SK-N-SH treated with all-trans-retinoic acid at 6 μM for 48 hours (cell line): ENCODE data around the gene EPRS1.

ENCODE experiments used
- ATAC-seq: fragments of 200-7000 bp; cut with Tn5 transposase; 3 replicates; pipeline ENCODE4 v1.9.1; 2020; ENCODE audit warnings: mild to moderate bottlenecking, moderate library complexity
- ARNTL ChIP-seq: fragments of 450-650 bp; formaldehyde crosslinking; IDR thresholded peaks from 2 replicates; pipeline ENCODE4 v1.5.0; 2020; ENCODE audit warnings: low read depth, mild to moderate bottlenecking, moderate library complexity, borderline replicate concordance
- CREB5 ChIP-seq: fragments of 250-450 bp; sonication (Bioruptor Pico); IDR thresholded peaks from 2 replicates; pipeline ENCODE4 v1.5.1; 2020; ENCODE audit warnings: low read depth, mild to moderate bottlenecking, moderate library complexity
- CSDC2 ChIP-seq: fragments of 250-450 bp; sonication (Bioruptor Pico); IDR thresholded peaks from 2 replicates; pipeline ENCODE4 v1.5.0; 2020; ENCODE audit warnings: mild to moderate bottlenecking, moderate library complexity
- ESRRG ChIP-seq: fragments of 250-450 bp; sonication (Bioruptor Pico); IDR thresholded peaks from 2 replicates; pipeline ENCODE4 v1.6.1; 2021; ENCODE audit warnings: mild to moderate bottlenecking
- ISL1 ChIP-seq: fragments of 250-450 bp; sonication (Bioruptor Pico); IDR thresholded peaks from 2 replicates; pipeline ENCODE4 v2.1.2; 2022; ENCODE audit warnings: mild to moderate bottlenecking, moderate library complexity
- OSR1 ChIP-seq: fragments of 250-450 bp; sonication (Bioruptor Pico); IDR thresholded peaks from 2 replicates; pipeline ENCODE4 v1.8.0; 2022; ENCODE audit warnings: moderate library complexity, mild to moderate bottlenecking, inconsistent platforms
- PATZ1 ChIP-seq: fragments of 250-450 bp; sonication (Bioruptor Pico); IDR thresholded peaks from 2 replicates; pipeline ENCODE4 v1.8.0; 2020; ENCODE audit warnings: mild to moderate bottlenecking, moderate library complexity, borderline replicate concordance
- POU6F1 ChIP-seq: fragments of 250-450 bp; sonication (Bioruptor Pico); IDR thresholded peaks from 2 replicates; pipeline ENCODE4 v1.8.0; 2021; ENCODE audit warnings: low read depth, mild to moderate bottlenecking, moderate library complexity, borderline replicate concordance
- PPARA ChIP-seq: fragments of 250-450 bp; sonication (Bioruptor Pico); IDR thresholded peaks from 2 replicates; pipeline ENCODE4 v1.5.0; 2020; ENCODE audit warnings: mild to moderate bottlenecking, borderline replicate concordance
- RARB ChIP-seq: fragments of 250-450 bp; sonication (Bioruptor Pico); IDR thresholded peaks from 2 replicates; pipeline ENCODE4 v1.8.0; 2021; ENCODE audit warnings: mild to moderate bottlenecking, moderate library complexity
- SNAI2 ChIP-seq: fragments of 250-450 bp; sonication (Bioruptor Pico); IDR thresholded peaks from 2 replicates; pipeline ENCODE4 v1.5.0; 2020; ENCODE audit warnings: mild to moderate bottlenecking, moderate library complexity
- TCF4 ChIP-seq: fragments of 250-450 bp; sonication (Bioruptor Pico); IDR thresholded peaks from 2 replicates; pipeline ENCODE4 v1.8.0; 2021; ENCODE audit warnings: mild to moderate bottlenecking, moderate library complexity, borderline replicate concordance
- TOX ChIP-seq: fragments of 250-450 bp; sonication (Bioruptor Pico); IDR thresholded peaks from 2 replicates; pipeline ENCODE4 v1.8.0; 2021; ENCODE audit warnings: mild to moderate bottlenecking, moderate library complexity, borderline replicate concordance
- TSHZ2 ChIP-seq: fragments of 250-450 bp; sonication (Bioruptor Pico); IDR thresholded peaks from 2 replicates; pipeline ENCODE4 v1.5.0; 2020; ENCODE audit warnings: mild to moderate bottlenecking, moderate library complexity
- ZC3H10 ChIP-seq: fragments of 250-450 bp; sonication (Bioruptor Pico); IDR thresholded peaks from 2 replicates; pipeline ENCODE4 v1.5.1; 2021; ENCODE audit warnings: mild to moderate bottlenecking, moderate library complexity
- ZFP30 ChIP-seq: fragments of 450-650 bp; formaldehyde crosslinking; IDR thresholded peaks from 2 replicates; pipeline ENCODE4 v1.5.0; 2022; ENCODE audit warnings: mild to moderate bottlenecking, moderate library complexity
- ZNF565 ChIP-seq: fragments of 450-650 bp; formaldehyde crosslinking; conservative IDR thresholded peaks from 2 replicates; pipeline ENCODE4 v1.5.0; 2020; ENCODE audit warnings: low read depth, mild to moderate bottlenecking, moderate library complexity

The EPRS1 gene

GRCh38 chr1:220046052-220046930, at the start of gene EPRS1:
TSS of gene EPRS1 (minus strand) at chr1:220046505. CDS start at chr1:220046388, 117 bp downstream.
- TF ChIP-seq ISL1 (CRISPR knock-in tag) (no peak), TSHZ2 (CRISPR knock-in tag) (0 out of 2 replicates have a peak, but pooled peaks have one; percentile 5), POU6F1 (CRISPR knock-in tag) (peak; percentile 12; the same call in 1 of the 2 replicates)
- ATAC-seq, result peak; percentile 98

GRCh38 chr1:220094016-220094911, 48.0 kb upstream of the EPRS1 start, which contains the start of gene IARS2:
TSS of gene IARS2 (plus strand) at chr1:220094132. CDS start at chr1:220094217, 85 bp downstream.
- peak; percentile 83 for ATAC-seq
- no peak for TF ChIP-seq PATZ1
- no peak for TF ChIP-seq ARNTL (CRISPR knock-in tag)

- ATAC-seq, result no peak
- TF ChIP-seq CREB5 (CRISPR knock-in tag), result no peak
- no peak for TF ChIP-seq TOX (CRISPR knock-in tag)
- no peak for TF ChIP-seq OSR1 (CRISPR knock-in tag)
- no peak for TF ChIP-seq ISL1 (CRISPR knock-in tag)
- no peak for TF ChIP-seq ZFP30 (CRISPR knock-in tag)
- TF ChIP-seq, all 23 proteins: peak for 0
Measured at GRCh38 chr1:220093361-220094015, 47.2 kb upstream of the EPRS1 start.

GRCh38 chr1:220092694-220093093, 46.4 kb upstream of the EPRS1 start:
- ATAC-seq, result no peak
- no peak for TF ChIP-seq POU6F1 (CRISPR knock-in tag)
- TF ChIP-seq RARB, result no peak
- no peak for TF ChIP-seq TCF4 (CRISPR knock-in tag)
- TF ChIP-seq ESRRG (CRISPR knock-in tag), result no peak
- TF ChIP-seq ZC3H10 (CRISPR knock-in tag), result no peak
- TF ChIP-seq ZNF565 (CRISPR knock-in tag), result no peak
- TF ChIP-seq CREB5 (CRISPR knock-in tag), result no peak
- no peak for TF ChIP-seq CSDC2 (CRISPR knock-in tag)
- no peak for TF ChIP-seq ARNTL (CRISPR knock-in tag)
- TF ChIP-seq SNAI2, result no peak
- no peak for TF ChIP-seq OSR1 (CRISPR knock-in tag)
- TF ChIP-seq ISL1 (CRISPR knock-in tag), result no peak
- no peak for TF ChIP-seq PPARA (CRISPR knock-in tag)
- no peak for TF ChIP-seq TSHZ2 (CRISPR knock-in tag)
